Measurements from ENCODE around the gene HIVEP3. TPM values are rescaled to one million over a fixed set of nuclear protein-coding genes. Genes with fewer than 3 reads are reported as not detected.

HIVEP3 gene
- total RNA-seq, 1 donor from 2014 or later = 1.7 TPM

DNA sequence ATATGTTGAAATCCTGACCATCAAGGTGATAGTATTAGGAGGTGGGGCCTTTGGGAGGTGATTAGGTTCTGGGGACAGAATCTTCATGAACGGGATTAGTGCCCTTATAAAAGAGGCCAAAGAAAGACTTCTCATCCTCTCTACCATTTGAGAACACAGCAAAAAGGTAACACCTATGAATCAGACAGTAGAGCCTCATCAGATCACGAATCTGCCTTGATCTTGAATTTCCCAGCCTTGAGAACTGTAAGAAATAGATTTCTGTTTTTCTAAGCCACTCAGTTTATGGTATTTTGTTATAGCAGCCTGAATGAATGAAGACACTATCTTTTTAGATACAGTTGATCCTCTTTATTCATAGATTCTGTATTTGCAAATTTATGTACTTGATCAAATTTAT, 227.3 kb downstream of the HIVEP3 start:
- no peak for DNase-seq (ENCODE audit: low spot score)

DNA sequence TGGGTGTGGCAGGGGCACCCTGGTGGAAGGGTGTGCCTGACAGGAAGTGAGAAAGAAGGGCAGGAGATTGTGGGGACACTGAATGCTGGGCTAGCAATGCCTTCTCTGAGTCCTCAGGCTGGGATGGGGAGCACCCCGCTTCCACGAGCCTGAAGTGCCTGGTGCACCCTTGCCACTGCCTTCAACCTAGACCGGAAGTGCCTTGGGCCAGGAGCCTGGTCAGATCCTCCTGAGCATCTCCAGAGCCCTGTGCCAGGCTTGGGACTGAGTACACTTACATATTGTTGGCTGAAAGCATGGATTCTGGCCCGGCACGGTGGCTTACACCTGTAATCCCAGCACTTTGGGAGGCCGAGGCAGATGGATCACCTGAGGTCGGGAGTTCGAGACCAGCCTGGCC, 228.4 kb downstream of the HIVEP3 start:
- no peak for DNase-seq (ENCODE audit: low spot score)

DNA sequence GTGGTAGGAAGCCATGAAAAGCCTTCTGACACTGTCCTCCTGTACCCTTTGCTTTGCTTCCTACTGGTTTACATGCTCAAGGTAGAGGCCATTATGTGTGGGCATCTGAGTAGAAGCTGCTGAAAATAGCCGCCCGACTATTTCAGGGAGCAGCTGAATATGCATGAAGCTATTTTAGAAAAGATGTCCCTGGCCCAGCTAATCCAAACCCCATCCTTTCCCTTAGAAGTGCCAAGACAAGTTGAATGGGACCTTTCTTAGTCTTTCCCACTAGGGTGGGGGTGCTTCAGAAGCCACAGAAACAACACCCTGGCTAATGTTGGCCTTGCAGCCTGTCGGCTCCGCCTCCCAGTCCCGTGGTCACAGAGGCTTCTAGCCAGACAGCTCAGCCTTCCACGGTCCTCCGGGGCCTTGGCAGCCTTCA, 229.2 kb downstream of the HIVEP3 start:
- no peak for DNase-seq (ENCODE audit: low spot score)

DNA sequence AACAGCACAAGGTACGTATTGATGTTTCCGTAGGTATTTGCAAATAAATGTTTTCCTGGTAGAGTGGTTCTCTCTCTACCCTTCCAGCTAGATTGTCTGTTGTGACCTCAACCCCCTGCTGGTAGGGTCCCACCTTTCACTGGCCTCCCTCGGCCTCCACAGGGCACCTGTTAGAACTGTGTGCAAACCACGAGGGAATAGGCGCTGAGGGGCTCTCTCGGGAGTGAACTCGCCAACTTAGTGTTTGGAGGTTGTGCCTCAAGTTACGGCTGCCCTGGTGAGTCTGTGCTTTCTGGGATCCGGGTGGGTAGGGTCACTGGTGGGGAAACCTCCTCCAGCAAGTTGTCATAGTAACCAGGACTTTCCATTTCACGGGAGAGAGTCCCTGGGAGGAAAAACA, 229.6 kb downstream of the HIVEP3 start:
- no peak for DNase-seq (ENCODE audit: low spot score)

DNA sequence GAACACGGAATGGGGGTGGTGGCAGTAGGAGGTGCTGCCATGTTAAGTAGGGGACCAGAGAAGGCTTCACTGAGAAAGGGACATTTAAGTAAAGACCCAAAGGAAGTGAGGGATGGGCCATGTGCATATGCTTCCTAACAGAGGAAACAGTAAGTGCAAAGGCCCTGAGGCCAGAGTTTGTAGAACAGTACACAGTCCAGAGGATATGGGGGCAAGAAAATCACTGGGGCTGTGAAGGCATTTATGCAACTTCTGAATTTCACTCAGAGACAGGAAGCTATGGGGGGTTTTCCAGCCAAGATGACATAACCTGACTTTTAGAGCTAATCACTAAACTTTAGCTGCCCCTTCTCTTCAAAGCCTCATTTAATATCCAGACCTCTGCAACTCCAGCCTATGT, 231.7 kb downstream of the HIVEP3 start:
- DNase-seq (ENCODE audit: low spot score) = no peak

DNA sequence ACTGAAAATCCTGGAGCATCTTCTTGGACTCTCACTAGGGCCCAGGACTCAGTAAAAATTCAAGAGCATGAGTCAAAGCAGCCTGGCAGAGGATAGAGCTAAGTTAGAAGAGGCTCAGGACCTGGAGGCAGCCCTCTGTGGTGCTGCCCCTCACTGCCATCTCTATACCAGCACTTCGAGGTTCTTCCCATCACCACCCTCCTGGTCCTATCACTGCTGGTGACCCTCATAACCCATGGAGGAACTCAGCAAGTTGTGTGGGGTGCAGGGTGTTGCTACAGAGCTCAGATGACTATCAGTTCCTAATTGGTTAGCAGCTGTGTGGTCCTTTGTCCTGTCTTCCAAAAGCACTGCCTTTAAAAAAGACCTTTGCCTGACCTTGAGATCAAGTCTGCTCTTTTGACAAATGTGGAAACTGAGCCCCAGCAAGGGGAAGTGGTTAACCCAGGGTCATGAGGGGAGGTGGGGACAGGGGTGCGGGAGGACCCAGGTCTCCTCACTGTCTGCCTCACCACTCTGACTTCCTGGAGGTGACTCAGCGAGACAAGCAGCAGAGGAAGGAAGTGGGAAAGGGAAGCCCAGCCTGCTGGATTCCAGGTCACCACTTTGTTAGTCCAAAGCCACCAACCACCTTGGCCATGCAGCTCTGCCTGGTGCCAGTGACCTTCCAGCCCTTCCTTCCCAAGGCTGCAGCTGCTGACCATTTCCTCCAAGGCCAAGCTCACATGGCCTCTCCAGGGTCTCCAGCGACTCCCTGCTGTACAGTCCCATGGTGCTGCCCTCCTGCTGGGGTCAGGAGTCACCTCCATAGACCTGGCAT, 234.8 kb downstream of the HIVEP3 start:
- no peak for DNase-seq (ENCODE audit: low spot score)

DNA sequence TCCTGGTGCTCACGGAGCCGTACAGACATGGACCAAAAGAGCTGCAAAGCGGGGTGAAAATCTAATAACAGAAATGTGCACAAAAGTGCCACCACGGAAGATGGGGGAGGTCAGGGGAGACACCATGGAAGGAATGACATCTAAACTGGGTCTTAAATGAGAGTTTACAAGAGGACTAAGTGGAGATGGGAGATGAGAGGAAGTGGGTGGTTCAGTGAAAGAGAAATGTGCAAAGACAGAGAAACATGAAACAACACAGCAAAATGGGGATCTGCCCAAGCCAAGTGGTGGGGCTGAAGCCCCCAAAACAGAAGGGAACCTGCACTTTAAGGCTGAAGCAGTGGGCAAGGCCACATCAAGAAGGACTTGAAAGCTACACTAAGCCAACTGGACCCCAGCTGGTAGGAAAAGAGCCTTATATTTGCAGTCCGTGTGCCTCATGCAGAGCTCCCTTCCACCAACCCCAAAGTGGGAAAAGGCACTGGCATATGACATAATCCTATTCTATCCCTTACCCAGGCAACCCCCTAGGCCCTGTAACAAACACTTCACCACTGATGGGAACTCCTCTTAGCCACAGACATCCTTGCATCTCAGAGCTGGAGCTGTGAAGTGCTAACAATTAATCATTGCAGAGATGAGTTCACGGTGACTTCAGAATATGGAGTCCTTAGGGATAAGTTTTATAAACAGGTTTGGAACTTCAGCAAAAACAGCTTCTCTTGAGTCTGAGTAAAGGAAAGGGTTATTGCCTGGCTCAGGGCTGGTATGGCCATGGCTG, 235.7 kb downstream of the HIVEP3 start:
- no peak for DNase-seq (ENCODE audit: low spot score)

DNA sequence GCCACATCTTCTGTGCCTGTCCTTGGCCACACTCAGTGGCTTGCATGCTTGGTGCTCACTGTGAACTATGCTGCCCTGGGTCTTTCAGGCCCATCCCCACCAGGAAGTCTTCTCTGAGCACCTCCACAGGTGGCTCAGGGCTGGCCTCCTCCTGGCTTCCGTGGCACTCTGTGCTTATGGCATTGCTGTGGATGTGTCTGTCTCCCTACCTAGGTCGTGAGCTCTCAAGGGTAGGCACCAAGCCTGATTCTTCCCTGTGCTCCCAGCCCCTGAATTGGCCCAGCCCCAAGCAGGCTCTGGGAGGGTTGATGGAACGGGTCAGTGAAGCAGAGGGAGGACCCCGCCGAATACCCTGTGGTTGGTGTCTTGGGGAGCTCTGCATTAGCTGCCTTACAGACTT, 236.6 kb downstream of the HIVEP3 start:
- no peak for DNase-seq (ENCODE audit: low spot score)

DNA sequence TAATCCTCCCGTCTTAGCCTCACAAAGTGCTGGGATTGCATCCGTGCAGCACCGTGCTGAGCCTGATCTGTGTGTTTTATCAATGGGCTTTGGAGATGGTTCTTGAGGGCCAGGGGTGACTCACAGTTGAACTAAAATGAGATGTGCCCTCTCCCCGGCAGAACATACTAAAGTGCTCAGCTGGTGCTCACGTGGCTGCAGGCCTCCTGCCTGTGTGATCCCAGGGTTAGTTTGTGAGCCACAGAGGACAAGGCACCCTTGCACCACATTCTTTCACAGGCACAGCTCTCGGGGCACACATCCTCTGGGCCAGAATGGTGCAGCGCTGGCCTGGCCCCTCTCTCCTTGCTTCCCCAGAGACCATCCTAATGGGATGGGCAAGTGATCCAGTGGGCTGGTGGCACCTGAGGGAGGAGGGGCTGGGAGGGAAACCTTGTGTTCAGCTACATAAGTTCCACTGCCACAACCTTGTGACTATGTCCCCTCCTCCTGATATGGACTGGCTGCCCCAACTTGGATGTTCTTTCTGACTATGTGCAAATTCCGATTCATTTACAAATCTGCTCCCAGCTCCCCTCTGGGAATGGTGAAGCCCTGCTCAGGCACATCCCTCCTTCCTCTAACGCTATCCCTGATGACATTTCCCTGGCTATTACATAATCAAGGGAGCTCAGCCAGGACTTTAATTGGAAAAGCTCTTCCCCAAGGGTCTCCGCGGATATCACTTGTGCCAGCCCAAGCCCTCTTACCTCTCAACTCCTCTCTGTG, 237.2 kb downstream of the HIVEP3 start:
- DNase-seq (ENCODE audit: low spot score) = peak; percentile 78

DNA sequence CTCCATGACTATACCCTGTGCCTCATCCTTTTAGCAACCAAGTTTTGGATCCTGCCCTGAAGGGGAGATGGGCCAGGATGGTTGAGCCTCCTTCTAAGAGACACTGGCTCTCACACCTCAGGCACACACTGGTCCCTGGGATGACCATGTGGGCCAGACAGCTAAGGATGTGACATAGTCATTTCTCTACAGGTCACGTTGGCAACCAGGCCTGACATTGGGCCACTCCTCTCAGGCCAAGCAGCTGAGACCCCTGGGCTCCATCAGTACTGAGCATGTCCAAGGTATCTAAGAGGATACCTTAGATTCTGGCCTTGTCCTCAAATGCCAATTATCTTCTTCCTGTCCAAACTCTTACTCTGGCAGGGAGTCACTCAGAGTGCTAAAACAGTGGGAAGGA, 238.7 kb downstream of the HIVEP3 start:
- no peak for DNase-seq (ENCODE audit: low spot score)

DNA sequence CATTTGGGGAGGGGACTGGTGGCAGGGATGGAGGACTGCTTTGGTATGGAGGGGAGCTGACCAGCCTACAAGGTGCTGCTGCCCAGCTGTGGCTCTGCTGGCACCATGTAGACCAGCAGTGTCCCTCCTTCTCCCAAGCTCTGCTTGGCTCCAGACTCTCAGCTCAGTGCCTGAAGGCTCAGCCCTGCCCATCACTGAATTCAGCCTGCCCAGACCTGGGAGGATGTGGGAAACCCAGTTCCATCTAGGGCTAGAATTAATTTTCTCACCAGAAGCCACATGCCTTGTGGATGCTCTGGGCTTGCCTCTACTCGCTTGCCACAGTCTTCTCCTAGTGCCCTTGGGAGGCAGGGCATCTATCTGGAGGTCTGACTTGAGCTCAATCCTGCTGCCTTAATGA, 239.2 kb downstream of the HIVEP3 start:
- no peak for DNase-seq (ENCODE audit: low spot score)

DNA sequence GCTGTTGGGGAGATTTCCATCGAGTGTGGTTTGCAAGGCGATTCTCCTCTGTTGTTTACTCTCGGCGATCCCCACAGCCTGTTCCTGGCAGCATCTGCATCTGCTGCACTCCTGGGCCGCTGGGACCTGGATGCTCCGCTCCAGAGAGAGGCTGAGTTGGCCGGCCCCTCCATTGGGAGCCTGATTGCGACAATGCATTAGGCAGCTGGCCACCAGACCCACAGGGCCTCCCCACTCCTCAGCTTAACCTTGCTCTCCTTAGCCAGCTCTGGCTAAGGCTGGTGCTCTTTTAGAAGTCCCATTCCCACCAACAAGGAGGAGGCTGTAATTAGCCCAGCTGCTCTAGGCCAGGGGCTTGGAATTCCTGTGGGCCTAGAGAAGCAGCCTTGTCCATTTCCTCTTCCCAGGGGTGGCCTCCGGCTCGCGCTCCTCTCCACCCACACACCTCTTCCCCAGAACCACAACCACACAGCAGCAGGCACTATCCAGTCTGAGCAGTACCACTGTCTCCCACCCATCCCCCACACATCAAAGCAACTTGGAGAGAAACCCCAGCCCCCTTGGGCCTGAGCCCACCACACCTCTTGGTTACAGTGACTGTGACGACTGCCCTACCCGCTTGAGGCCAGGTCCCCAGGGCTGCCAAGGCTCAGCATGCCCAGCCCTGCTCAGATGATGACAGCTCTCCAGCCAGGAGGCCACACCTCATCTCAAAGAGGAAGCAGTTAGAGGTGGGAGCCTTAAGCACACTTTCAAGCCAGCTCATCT, 240.4 kb downstream of the HIVEP3 start:
- no peak for DNase-seq (ENCODE audit: low spot score)

DNA sequence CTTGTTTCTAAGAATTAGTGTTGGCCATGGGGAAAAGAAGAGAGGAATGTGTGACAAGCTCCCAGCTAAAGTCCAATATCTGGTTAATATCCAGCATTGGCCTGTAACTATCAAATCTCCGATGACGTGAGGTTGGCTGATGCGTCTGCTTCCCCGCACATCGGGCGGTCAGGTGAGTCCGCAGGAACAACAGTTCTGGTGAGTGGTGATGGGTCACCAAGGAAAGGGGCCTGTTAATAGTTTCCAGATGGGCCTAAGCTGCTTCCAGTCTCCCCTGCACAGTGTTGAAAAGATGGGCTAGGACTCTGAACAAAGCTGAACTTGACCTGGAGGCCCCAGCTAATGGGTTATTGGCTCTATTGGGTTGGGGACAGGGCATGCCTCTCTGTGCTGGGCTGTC, 241.1 kb downstream of the HIVEP3 start:
- no peak for DNase-seq (ENCODE audit: low spot score)

DNA sequence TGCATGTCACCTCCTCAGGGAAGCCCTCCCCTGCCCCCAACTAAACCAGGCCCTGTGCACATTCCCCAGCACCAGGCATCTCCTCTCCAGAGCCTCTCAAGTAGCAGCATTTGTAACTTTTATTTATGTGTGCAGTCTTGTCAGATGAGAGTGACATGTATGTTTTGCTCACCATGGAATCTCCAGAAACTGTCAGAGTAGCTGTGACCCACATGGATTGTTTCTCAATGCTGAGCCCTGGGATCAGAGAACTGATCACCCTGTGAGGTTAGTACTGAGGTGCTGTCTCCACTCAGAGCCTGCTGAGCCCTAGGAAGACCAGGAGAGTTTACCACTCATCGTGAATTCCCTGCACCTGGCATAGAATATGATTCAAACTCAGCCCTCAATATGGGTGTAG, 243.3 kb downstream of the HIVEP3 start:
- no peak for DNase-seq (ENCODE audit: low spot score)

DNA sequence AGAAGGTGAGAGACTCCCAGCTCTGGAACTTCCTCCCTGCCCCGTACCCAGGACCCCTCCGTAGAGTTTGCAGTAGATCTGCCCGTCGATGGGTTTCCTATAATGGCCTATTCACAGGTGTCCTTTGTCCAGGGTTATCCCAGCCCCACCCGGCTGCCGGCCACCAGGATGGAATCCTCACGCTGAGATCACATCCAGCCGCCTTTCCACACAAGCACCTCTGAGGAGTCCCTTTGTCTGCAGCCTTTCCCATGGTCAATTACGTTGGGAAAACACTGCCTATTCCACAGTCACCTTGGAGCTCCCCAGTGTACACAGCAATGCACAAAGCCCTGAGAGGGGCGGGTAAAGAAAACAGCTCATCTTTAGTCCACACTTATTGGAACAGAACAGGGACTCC, 244.2 kb downstream of the HIVEP3 start:
- no peak for DNase-seq (ENCODE audit: low spot score)

DNA sequence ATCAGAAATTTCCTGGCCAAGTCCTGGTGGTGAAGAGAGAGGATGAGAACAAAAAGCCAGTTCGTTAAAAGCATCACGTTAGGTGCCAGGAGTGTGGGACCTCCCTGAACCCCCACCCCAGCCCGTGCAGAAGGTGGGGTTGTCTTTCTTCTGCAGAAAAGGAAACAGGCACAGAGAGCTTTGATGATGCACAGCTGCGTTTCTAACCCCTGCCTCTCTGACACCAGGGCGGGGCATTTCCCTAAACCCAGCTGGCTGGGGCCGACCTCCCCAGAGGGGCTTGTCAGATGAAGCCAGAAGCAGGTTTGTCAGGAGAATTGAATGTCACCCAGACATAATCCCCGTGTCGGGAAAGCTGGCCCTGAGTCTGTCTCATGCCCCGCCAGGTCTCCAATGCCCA, 244.9 kb downstream of the HIVEP3 start:
- DNase-seq (ENCODE audit: low spot score) = no peak

DNA sequence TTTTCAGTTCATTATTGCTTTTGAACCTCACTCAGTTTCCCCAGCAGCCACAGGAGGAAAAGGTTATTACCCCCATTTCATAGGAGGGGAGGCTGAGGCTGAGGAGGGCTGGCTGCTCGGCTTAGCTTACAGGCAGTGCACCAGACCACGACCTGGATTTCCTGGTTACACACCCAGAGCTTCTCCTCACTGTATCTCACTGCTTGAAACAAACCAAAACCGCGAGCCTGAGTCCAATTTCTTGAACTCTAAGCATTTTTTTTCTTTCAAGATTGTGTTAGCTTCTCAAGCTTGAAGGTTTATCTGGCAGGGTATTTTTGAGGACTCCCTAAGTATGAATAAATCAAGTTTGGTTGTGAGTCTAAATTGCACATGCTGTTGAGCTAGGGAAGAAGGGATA, 245.3 kb downstream of the HIVEP3 start:
- peak; percentile 61 for DNase-seq (ENCODE audit: low spot score)

DNA sequence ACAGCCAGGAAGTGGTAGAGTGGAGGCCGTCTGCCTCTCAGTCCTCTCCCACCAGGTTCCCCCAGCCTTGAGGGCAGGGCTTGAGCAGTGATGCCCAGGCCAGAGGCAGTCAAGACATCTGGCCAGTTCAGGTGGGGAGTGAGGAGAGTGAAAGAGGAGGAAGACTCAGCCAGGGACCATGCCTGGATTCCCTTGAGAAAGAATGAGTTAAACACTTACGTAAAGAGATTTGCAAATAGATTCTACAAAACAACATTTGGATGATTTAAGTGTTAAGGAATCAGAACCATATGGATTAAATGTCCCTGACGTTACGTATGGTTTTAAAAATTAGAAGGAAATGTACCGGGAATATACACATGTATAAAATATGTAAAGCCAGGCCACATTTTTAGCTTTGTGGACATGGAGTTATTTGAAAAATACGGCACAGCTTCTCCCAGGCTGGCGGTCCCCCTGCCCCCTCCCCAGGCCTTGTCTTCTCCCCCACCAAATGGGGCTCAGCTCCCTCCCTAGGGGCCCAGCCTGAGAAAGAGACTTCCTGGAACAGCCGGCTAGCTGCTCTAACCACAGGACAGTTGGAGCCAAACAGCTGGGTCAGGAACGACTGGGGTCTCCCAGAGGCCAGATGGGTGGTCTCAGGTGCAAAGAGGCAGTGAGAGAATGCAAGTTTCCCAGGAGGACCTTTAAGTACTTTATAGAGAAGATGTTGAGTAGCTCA, 245.9 kb downstream of the HIVEP3 start:
- DNase-seq (ENCODE audit: low spot score) = no peak

DNA sequence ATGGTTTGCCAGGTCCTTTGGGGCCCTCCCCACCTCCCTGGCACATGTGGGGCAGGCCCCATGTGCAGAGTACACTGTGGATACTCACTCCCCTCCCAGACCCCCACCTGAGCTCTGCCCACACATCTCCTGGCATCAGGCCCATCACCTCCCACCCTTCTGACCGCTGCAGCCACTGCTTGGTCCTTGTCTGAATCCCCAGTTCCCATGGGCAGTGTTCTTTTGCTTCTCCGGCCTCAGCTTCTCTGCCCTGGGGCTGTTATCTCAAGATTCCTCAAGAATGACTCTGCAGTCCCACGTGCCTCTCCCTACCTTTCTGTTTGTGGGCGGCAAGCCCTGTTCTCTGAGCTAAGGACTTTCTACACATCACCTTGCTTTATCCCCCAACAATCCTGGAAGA, 246.5 kb downstream of the HIVEP3 start:
- peak; percentile 68 for DNase-seq (ENCODE audit: low spot score)

DNA sequence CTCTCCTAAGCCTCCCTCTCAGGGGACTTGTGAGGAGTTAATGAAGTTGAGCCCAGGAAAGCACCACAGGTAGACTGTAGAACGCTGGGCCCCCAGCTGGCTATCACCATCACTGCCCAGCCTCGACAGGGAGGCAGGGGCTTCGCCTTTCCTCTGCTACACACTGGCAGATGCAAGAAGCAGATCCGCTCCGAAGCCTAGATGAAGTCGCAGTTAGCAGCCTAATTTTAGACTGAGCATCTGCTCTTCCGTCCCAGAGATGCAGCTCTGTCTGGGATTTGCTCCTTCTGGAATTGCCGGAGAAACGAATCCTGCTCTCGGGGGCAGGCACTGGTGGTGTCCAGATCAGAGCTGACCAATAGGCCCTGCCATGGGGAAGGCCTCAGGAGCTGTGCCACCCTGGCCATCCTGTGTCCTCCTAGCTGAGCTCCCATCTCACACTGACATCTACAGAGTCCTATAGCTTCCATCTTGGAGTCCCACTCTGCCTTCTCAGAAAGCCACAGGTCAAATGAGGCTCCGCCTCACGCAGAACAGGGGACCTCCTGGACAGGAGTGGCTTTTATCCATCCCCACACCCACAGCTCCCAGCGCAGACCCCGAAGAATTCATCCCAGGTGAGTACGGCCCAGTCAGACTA, 247.5 kb downstream of the HIVEP3 start:
- DNase-seq (ENCODE audit: low spot score) = no peak
